ENCODE data around the gene BCL7A.
A peak's percentile ranks its signal among the peaks of the same experiment; 100 is the strongest.

The BCL7A gene

GRCh38 chr12:121996050-121996944, 25.4 kb upstream of the BCL7A start:
- H3K36me3 ChIP-seq (ENCODE audit: low read length) = peaks cover 23% of the 10 kb centered on the region
- no peaks in the 10 kb centered on the region for H4K20me1 ChIP-seq (ENCODE audit: low read depth, low read length)
- H3K27ac ChIP-seq (ENCODE audit: low read depth, low read length) = peak overlapping the region; percentile 100
- no peak overlapping the region for H2AFZ ChIP-seq (ENCODE audit: low read depth, low read length, severe bottlenecking)
- H3K4me2 ChIP-seq (ENCODE audit: low read depth, low read length, poor library complexity, severe bottlenecking) = peak overlapping the region; percentile 100
- no peaks in the 10 kb centered on the region for H3K27me3 ChIP-seq (ENCODE audit: low read length)
- peak overlapping the region; percentile 63 for H3K4me3 ChIP-seq (ENCODE audit: insufficient read depth, low read length, poor library complexity, severe bottlenecking)
- H3K9me3 ChIP-seq (ENCODE audit: insufficient read depth, low read length) = no peaks in the 10 kb centered on the region
- peaks cover 61% of the 10 kb centered on the region for H3K79me2 ChIP-seq (ENCODE audit: insufficient read depth, low read length)
- H3F3A ChIP-seq (ENCODE audit: insufficient read depth) = peaks cover 76% of the 10 kb centered on the region
- H3K9ac ChIP-seq (ENCODE audit: low read length) = peak overlapping the region; percentile 70
- H3K9me2 ChIP-seq (replicated peaks; ENCODE audit: insufficient read depth, low read length) = no peaks in the 10 kb centered on the region
- TF ChIP-seq EZH2phosphoT487 (conservative IDR thresholded peaks at IDR 0.05; ENCODE audit: low read length) (no peak), CTCF (IDR thresholded peaks at IDR 0.05; ENCODE audit: insufficient read depth, low read length, poor library complexity, severe bottlenecking) (no peak)

- peaks cover 66% of the 10 kb centered on the region for H3K79me2 ChIP-seq (ENCODE audit: insufficient read depth, low read length)
- H3K36me3 ChIP-seq (ENCODE audit: low read length) = peaks cover 29% of the 10 kb centered on the region
- H3K27me3 ChIP-seq (ENCODE audit: low read length) = no peaks in the 10 kb centered on the region
- H3K27ac ChIP-seq (ENCODE audit: low read depth, low read length) = peak overlapping the region; percentile 100
- H3K9me3 ChIP-seq (ENCODE audit: insufficient read depth, low read length) = no peaks in the 10 kb centered on the region
- H2AFZ ChIP-seq (ENCODE audit: low read depth, low read length, severe bottlenecking) = no peak overlapping the region
- H3K4me3 ChIP-seq (ENCODE audit: insufficient read depth, low read length, poor library complexity, severe bottlenecking) = no peak overlapping the region
- peak overlapping the region; percentile 100 for H3K4me2 ChIP-seq (ENCODE audit: low read depth, low read length, poor library complexity, severe bottlenecking)
- no peaks in the 10 kb centered on the region for H4K20me1 ChIP-seq (ENCODE audit: low read depth, low read length)
- peaks cover 74% of the 10 kb centered on the region for H3F3A ChIP-seq (ENCODE audit: insufficient read depth)
- no peaks in the 10 kb centered on the region for H3K9me2 ChIP-seq (replicated peaks; ENCODE audit: insufficient read depth, low read length)
- TF ChIP-seq CTCF (IDR thresholded peaks at IDR 0.05; ENCODE audit: insufficient read depth, low read length, poor library complexity, severe bottlenecking) (no peak), EZH2phosphoT487 (conservative IDR thresholded peaks at IDR 0.05; ENCODE audit: low read length) (no peak)
- H3K9ac ChIP-seq (ENCODE audit: low read length) = peak overlapping the region; percentile 70
Measured at GRCh38 chr12:121996945-121997612, 24.6 kb upstream of the BCL7A start.

- no peaks in the 10 kb centered on the region for H3K9me3 ChIP-seq (ENCODE audit: insufficient read depth, low read length)
- H3K9me2 ChIP-seq (replicated peaks; ENCODE audit: insufficient read depth, low read length) = no peaks in the 10 kb centered on the region
- H3K9ac ChIP-seq (ENCODE audit: low read length) = peak overlapping the region; percentile 0; the same call in 1 of the 2 replicates
- peak overlapping the region; percentile 100 for H3K27ac ChIP-seq (ENCODE audit: low read depth, low read length)
- peaks cover 32% of the 10 kb centered on the region for H3K36me3 ChIP-seq (ENCODE audit: low read length)
- H2AFZ ChIP-seq (ENCODE audit: low read depth, low read length, severe bottlenecking) = no peak overlapping the region
- H3F3A ChIP-seq (ENCODE audit: insufficient read depth) = peaks cover 91% of the 10 kb centered on the region
- TF ChIP-seq CTCF (IDR thresholded peaks at IDR 0.05; ENCODE audit: insufficient read depth, low read length, poor library complexity, severe bottlenecking) = no peak
- TF ChIP-seq EZH2phosphoT487 (conservative IDR thresholded peaks at IDR 0.05; ENCODE audit: low read length) = no peak
- peaks cover 53% of the 10 kb centered on the region for H3K79me2 ChIP-seq (ENCODE audit: insufficient read depth, low read length)
- H4K20me1 ChIP-seq (ENCODE audit: low read depth, low read length) = no peaks in the 10 kb centered on the region
- no peaks in the 10 kb centered on the region for H3K27me3 ChIP-seq (ENCODE audit: low read length)
- peak overlapping the region; percentile 64 for H3K4me2 ChIP-seq (ENCODE audit: low read depth, low read length, poor library complexity, severe bottlenecking)
- no peak overlapping the region for H3K4me3 ChIP-seq (ENCODE audit: insufficient read depth, low read length, poor library complexity, severe bottlenecking)
Measured at GRCh38 chr12:122001466-122002209, 20.0 kb upstream of the BCL7A start.

Data from SU-DHL-6 (cell line).